ENCODE measurements around the gene RBMS3. TPM values are rescaled to one million over a fixed set of nuclear protein-coding genes. Genes with fewer than 3 reads are reported as not detected.

RBMS3 gene
- total RNA-seq, 4 donors from 2014 or later: 116 to 171 (median 152) TPM

DNA sequence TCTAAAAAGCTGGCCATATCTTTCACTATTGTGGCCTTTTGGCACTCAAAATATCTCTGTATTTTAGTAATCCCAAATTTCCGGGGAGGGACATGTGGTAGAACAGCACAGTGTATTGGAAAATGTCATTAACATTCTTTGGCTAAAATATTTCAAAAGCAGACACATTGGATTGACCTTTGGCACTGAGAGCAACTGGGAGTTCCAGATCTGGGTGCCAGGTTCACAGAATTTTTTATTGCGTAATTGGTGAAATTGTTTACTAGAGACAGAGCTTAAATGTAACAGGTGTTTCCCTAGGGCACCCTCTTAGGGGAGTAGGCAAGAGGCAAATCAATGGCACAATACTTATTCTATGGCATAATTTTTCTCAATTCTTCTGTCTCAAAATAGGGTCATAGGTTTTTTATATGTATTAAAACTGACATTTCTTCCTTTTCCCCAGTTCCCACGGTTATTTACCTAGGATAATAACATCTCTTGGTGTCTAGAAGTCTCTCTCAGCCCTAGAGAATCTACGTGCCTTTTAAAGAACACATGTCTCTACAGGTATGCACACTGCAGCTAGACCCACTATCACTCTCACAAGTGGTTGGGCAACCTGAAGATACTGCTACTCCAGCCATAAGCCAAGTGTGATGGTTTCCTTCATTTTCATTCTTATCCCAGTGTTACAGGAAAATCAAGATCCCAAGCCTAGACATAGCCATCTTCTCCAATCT lies 10.6 kb downstream of the RBMS3 start:
- DNase-seq: no peak
- Histone ChIP-seq H3K4me1 (peaks cover 25 to 41% of the 10 kb centered on the region in 2 donors), H3K36me3 (no peaks in the 10 kb centered on the region), H3K9me3 (no peaks in the 10 kb centered on the region), H3K27me3 (no peaks in the 10 kb centered on the region), H3K27ac (peak overlapping the region in 2 of 3 donors; percentile 21 to 42), H3K4me3 (replicated peaks in 1 of 3) (no peak overlapping the region)
- intact Hi-C loops (cut with DNase I): no loop called here
- WGBS, 2 donors: 81 to 82% methylated on average over 4 of the region's 4 CpGs
- TF ChIP-seq CTCF (IDR thresholded peaks at IDR 0.05): no peak
- TF ChIP-seq POLR2A (IDR thresholded peaks at IDR 0.05): no peak

DNA sequence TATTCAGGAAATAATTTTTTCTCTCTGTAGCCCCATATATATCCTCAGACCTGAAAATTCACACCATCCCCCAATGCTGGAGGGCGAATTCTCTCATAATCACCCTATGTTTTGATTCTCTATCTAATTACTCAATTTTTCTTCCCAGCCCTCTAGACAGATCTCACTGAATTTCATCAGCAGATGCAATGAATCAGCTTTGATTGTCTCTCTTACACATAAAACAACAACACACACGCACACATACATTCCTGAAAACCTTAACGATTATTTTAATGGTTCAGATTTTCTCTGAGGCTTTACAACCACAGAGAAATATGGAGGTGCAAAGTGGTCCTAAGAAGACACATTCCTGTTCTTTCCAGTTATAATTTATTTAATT lies 11.1 kb downstream of the RBMS3 start:
- no peaks in the 10 kb centered on the region for H3K9me3 ChIP-seq
- H3K27me3 ChIP-seq: no peaks in the 10 kb centered on the region
- DNase-seq: no peak
- H3K36me3 ChIP-seq: no peaks in the 10 kb centered on the region
- H3K4me3 ChIP-seq (replicated peaks in 1 of 3): no peak overlapping the region
- H3K27ac ChIP-seq: no peak overlapping the region
- WGBS, 2 donors: 94% methylated on average over 3 of the region's 3 CpGs
- TF ChIP-seq CTCF (IDR thresholded peaks at IDR 0.05) (no peak), POLR2A (IDR thresholded peaks at IDR 0.05) (no peak)
- intact Hi-C loops (cut with DNase I): no loop called here
- H3K4me1 ChIP-seq: peaks cover 25 to 36% of the 10 kb centered on the region in 2 donors

DNA sequence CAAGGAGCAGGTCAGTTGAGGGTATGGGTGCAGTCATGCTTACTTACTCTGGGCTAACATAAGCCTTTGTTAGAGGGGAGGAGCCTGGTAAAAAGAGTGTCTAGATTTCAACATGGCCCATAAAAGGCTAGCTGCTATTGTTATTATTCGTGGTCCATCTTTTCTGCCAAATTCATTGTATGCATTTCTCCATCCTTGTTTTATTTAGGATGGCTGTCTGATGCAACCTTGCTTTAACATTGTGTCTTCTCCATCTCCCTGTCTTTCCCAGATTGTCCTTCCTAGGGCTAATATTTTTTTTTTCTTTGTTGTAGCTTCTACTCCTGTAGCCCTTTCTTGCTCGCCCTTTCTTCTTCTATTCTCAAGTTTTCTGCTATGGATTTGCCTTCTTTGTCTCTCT lies 12.6 kb downstream of the RBMS3 start:
- 47 to 69% methylated on average over 2 of the region's 2 CpGs for WGBS, 2 donors
- H3K36me3 ChIP-seq: no peaks in the 10 kb centered on the region
- no peak overlapping the region for H3K27ac ChIP-seq
- no peaks in the 10 kb centered on the region for H3K9me3 ChIP-seq
- intact Hi-C loops (cut with DNase I): no loop called here
- TF ChIP-seq CTCF (IDR thresholded peaks at IDR 0.05) (no peak), POLR2A (IDR thresholded peaks at IDR 0.05) (no peak)
- no peak overlapping the region for H3K4me3 ChIP-seq (replicated peaks in 1 of 3)
- DNase-seq: no peak
- peaks cover 31% of the 10 kb centered on the region in 2 donors for H3K4me1 ChIP-seq
- no peaks in the 10 kb centered on the region for H3K27me3 ChIP-seq

DNA sequence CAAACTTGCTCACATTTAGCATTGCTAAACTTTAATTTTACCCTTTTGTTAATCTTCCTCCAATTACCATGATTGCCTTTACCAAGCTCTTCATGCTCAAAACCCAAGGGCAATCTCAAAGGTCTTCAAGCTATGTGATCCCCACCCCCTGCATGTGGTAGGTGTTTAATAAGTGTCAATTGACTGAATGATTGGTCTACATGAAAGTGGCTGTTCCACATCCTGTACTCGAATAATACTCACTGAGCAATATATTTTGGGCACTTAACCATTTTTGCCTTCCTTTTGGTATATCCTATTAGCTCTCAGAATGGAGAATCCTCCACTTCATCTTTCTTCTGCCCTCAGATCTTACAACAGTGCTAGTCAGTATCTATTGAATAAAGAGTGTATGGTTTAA lies 17.1 kb downstream of the RBMS3 start:
- 90 to 97% methylated on average over 1 of the region's 1 CpG for WGBS, 2 donors
- no peak for DNase-seq
- H3K36me3 ChIP-seq: no peaks in the 10 kb centered on the region
- H3K4me3 ChIP-seq (replicated peaks in 1 of 3): no peak overlapping the region
- no peak for TF ChIP-seq POLR2A (IDR thresholded peaks at IDR 0.05)
- no peak for TF ChIP-seq CTCF (IDR thresholded peaks at IDR 0.05)
- intact Hi-C loops (cut with DNase I): no loop called here
- H3K27ac ChIP-seq: no peak overlapping the region
- no peaks in the 10 kb centered on the region for H3K9me3 ChIP-seq
- no peaks in the 10 kb centered on the region for H3K27me3 ChIP-seq
- H3K4me1 ChIP-seq: peaks cover 13 to 22% of the 10 kb centered on the region in 2 donors

GRCh38 chr3:29301332-29302019 lies 20.6 kb downstream of the RBMS3 start:
- Histone ChIP-seq H3K4me3 (replicated peaks in 1 of 3) (no peak overlapping the region), H3K36me3 (no peaks in the 10 kb centered on the region), H3K27me3 (no peaks in the 10 kb centered on the region), H3K27ac (no peak overlapping the region), H3K9me3 (no peaks in the 10 kb centered on the region), H3K4me1 (peaks cover 6 to 18% of the 10 kb centered on the region in 2 donors)
- intact Hi-C loops (cut with DNase I): no loop called here
- no peak for TF ChIP-seq CTCF (IDR thresholded peaks at IDR 0.05)
- TF ChIP-seq POLR2A (IDR thresholded peaks at IDR 0.05): no peak
- 77 to 82% methylated on average over 7 of the region's 7 CpGs for WGBS, 2 donors
- DNase-seq: no peak

All from thyroid gland (tissue), 4 donors.